Upper lobe of right lung (tissue), 1 donor: ENCODE measurements around the gene MSANTD1. TPM values are rescaled to one million over a fixed set of nuclear protein-coding genes. Genes with fewer than 3 reads are reported as not detected.

Experiments
- ATAC-seq: fragments of 200-7000 bp; cut with Tn5 transposase; one replicate; pipeline ENCODE4 v1.9.1; 2020; ENCODE audit warnings: mild to moderate bottlenecking, moderate library complexity
- DNase-seq: peaks from one replicate; pipeline ENCODE4 v3.0.0-alpha.2; 2020
- H3K27ac ChIP-seq: fragments of 200-600 bp; one replicate; pipeline ENCODE4 v1.8.0; 2022
- H3K27me3 ChIP-seq: fragments of 200-600 bp; one replicate; pipeline ENCODE4 v1.8.0; 2022; ENCODE audit warnings: mild to moderate bottlenecking
- H3K36me3 ChIP-seq: fragments of 200-600 bp; one replicate; pipeline ENCODE4 v1.8.0; 2022
- H3K4me1 ChIP-seq: fragments of 200-600 bp; one replicate; pipeline ENCODE4 v1.8.0; 2022
- H3K4me3 ChIP-seq: fragments of 200-600 bp; one replicate; pipeline ENCODE4 v1.8.0; 2022; ENCODE audit warnings: mild to moderate bottlenecking
- H3K9me3 ChIP-seq: fragments of 200-600 bp; one replicate; pipeline ENCODE4 v1.8.0; 2022
- CTCF ChIP-seq: fragments of 200-600 bp; IDR thresholded peaks from one replicate; pipeline ENCODE4 v1.8.0; 2022; ENCODE audit warnings: antibody characterized with exemption
- intact Hi-C: fragments of 100-400 bp; cut with DNase I; formaldehyde crosslinking; loops from one replicate; pipeline ENCODE4 v1.11.0; 2022
- total RNA-seq: library from RNA; stranded (reverse); fragmentation: NEBNext Ultra II Directional; extraction: Animal tissue kit (Norgen Biotek cat#: 25700); gene quantifications from one replicate; pipeline ENCODE4 v1.2.1, GENCODE V29; 2021
- donor health status: DM: no; HTN: yes; CAD: no; lungs with severe emphysema.

The MSANTD1 gene
- total RNA-seq, 1 donor from 2014 or later, result 1.0 TPM

GRCh38 chr4:3235030-3235345, 14.0 kb upstream of the MSANTD1 start:
- no peaks in the 10 kb centered on the region for H3K4me1 ChIP-seq
- no peak for ATAC-seq
- H3K27me3 ChIP-seq, result no peaks in the 10 kb centered on the region
- no peak for TF ChIP-seq CTCF
- no peak for DNase-seq
- H3K36me3 ChIP-seq, result peaks cover 97% of the 10 kb centered on the region
- H3K9me3 ChIP-seq, result no peaks in the 10 kb centered on the region
- no peak overlapping the region for H3K4me3 ChIP-seq
- intact Hi-C loops, result no loop called here
- no peak overlapping the region for H3K27ac ChIP-seq

GRCh38 chr4:3235581-3235980, 13.4 kb upstream of the MSANTD1 start:
- ATAC-seq, result no peak
- intact Hi-C loops, result no loop called here

GRCh38 chr4:3236326-3236878, 12.6 kb upstream of the MSANTD1 start:
- no peak for ATAC-seq
- peaks cover 96% of the 10 kb centered on the region for H3K36me3 ChIP-seq
- H3K9me3 ChIP-seq, result no peaks in the 10 kb centered on the region
- H3K27me3 ChIP-seq, result no peaks in the 10 kb centered on the region
- no peaks in the 10 kb centered on the region for H3K4me1 ChIP-seq
- H3K4me3 ChIP-seq, result no peak overlapping the region
- no peak overlapping the region for H3K27ac ChIP-seq
- no peak for TF ChIP-seq CTCF
- intact Hi-C loops, result no loop called here
- no peak for DNase-seq

More at GRCh38 chr4:3235581-3235980, 13.4 kb upstream of the MSANTD1 start:
- TF ChIP-seq CTCF, result no peak
- no peak overlapping the region for H3K27ac ChIP-seq
- no peak for DNase-seq
- no peaks in the 10 kb centered on the region for H3K4me1 ChIP-seq
- no peaks in the 10 kb centered on the region for H3K9me3 ChIP-seq
- H3K27me3 ChIP-seq, result no peaks in the 10 kb centered on the region
- H3K4me3 ChIP-seq, result no peak overlapping the region
- H3K36me3 ChIP-seq, result peaks cover 97% of the 10 kb centered on the region

GRCh38 chr4:3237266-3237665, 11.7 kb upstream of the MSANTD1 start:
- ATAC-seq (no peak), DNase-seq (no peak)
- intact Hi-C loops, result no loop called here
- no peaks in the 10 kb centered on the region for H3K9me3 ChIP-seq
- no peaks in the 10 kb centered on the region for H3K4me1 ChIP-seq
- TF ChIP-seq CTCF, result no peak
- H3K27me3 ChIP-seq, result no peaks in the 10 kb centered on the region
- H3K4me3 ChIP-seq, result no peak overlapping the region
- H3K36me3 ChIP-seq, result peaks cover 90% of the 10 kb centered on the region
- no peak overlapping the region for H3K27ac ChIP-seq

- no peak for ATAC-seq
- intact Hi-C loops, result no loop called here
- Histone ChIP-seq H3K4me1 (no peaks in the 10 kb centered on the region), H3K27ac (no peak overlapping the region), H3K36me3 (peaks cover 87% of the 10 kb centered on the region), H3K27me3 (no peaks in the 10 kb centered on the region), H3K4me3 (no peak overlapping the region), H3K9me3 (no peaks in the 10 kb centered on the region)
- no peak for TF ChIP-seq CTCF
- no peak for DNase-seq
These were observed 11.0 kb upstream of the MSANTD1 start for GRCh38 chr4:3237712-3238560.
